MCF 10A (cell line): Measurements from ENCODE around the gene TMEM187. TPM values are rescaled to one million over a fixed set of nuclear protein-coding genes. Genes with fewer than 3 reads are reported as not detected.

Source experiments
- BruUV-seq: library from RNA; stranded (reverse); fragments of 400-500 nt; replicated peaks from 2 replicates; lab custom pipeline; 2021; lab: Mats Ljungman, UMichigan
- CTCF ChIA-PET: fragments of 300-600 bp; sonication (Branson Sonifier 250); formaldehyde crosslinking; extraction: SDS; loops from one replicate; lab custom pipeline; 2021; ENCODE audit warnings: antibody characterized with exemption, inconsistent platforms; lab: Yijun Ruan, JAX
- POLR2A ChIA-PET: fragments of 300-600, 350-650 bp; sonication (Branson Sonifier 250); formaldehyde crosslinking; extraction: SDS; loops from one replicate; lab custom pipeline; 2020; ENCODE audit warnings: antibody characterized with exemption, inconsistent platforms; lab: Yijun Ruan, JAX
- DNase-seq: peaks from one replicate; pipeline ENCODE4 v3.0.0-alpha.2; 2018; ENCODE audit not compliant: unreplicated experiment
- H3K27ac Mint-ChIP-seq: one replicate; pipeline ENCODE4 v1.8.0; 2022; ENCODE audit warnings: mild to moderate bottlenecking, low read depth, mixed read lengths; ENCODE audit not compliant: unreplicated experiment
- H3K27me3 Mint-ChIP-seq: one replicate; pipeline ENCODE4 v1.8.0; 2022; ENCODE audit warnings: mixed read lengths; ENCODE audit not compliant: insufficient read depth, unreplicated experiment
- H3K36me3 Mint-ChIP-seq: one replicate; pipeline ENCODE4 v1.8.0; 2022; ENCODE audit warnings: mild to moderate bottlenecking, moderate library complexity, mixed read lengths; ENCODE audit not compliant: insufficient read depth, unreplicated experiment
- H3K4me1 Mint-ChIP-seq: one replicate; pipeline ENCODE4 v1.8.0; 2022; ENCODE audit warnings: mixed read lengths; ENCODE audit not compliant: insufficient read depth, unreplicated experiment
- H3K4me3 Mint-ChIP-seq: one replicate; pipeline ENCODE4 v1.8.0; 2022; ENCODE audit warnings: mild to moderate bottlenecking, moderate library complexity, mixed read lengths; ENCODE audit not compliant: unreplicated experiment
- H3K9me3 Mint-ChIP-seq: one replicate; pipeline ENCODE4 v1.8.0; 2022; ENCODE audit warnings: mixed read lengths; ENCODE audit not compliant: unreplicated experiment
- intact Hi-C: fragments of 100-400 bp; cut with micrococcal nuclease; formaldehyde crosslinking; loops from 2 replicates; pipeline ENCODE4 v1.14.1; 2022
- total RNA-seq: library from RNA; stranded (reverse); gene quantifications from 2 replicates; pipeline ENCODE4 v1.2.3, GENCODE V29; 2022
- TF ChIP-seq, protein P1 (sequence below): fragments of 200-600 bp; IDR thresholded peaks from one replicate; pipeline ENCODE4 v1.8.0; 2022; ENCODE audit warnings: antibody characterized with exemption, mild to moderate bottlenecking; ENCODE audit not compliant: unreplicated experiment

Gene TMEM187
- total RNA-seq, 1 experiment from 2014 or later: 9.3 TPM

DNA sequence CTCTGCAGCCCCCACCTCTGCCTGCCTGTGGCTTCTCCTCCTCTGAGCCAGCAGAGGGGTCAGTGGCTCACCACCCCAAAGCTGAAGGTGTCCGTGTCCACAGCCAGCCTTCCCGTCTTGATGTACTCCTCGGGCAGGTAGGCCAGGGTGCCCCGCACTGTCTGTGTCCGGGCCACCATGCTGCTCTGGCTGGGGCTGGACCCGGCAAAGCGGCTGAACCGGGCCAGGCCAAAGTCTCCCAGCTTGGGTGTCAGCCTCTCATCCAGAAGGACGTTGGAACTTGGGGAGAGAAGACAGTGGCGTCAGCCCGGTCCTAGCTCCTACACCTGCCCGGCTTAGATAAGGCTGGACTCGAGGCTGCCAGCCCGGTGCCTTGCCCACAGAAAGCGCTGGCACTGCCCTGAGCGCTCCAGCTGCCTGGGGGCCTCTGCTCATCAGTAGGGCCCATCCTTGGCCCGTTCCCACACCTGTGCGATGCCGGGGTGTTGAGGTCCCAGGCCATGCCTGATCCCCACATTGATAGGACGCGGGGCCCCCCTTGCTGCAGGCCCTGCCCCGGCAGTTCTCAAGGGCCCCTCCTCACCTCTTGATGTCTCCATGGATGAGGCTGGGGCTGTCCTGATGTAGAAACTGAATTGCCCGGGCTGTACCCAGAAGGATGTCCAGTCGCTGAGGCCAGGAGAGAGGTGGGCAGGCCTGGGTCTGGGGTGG lies 44.0 kb downstream of the TMEM187 start:
- ChIA-PET CTCF (interaction anchor here (0.6 kb wide), 1 partner anchor 293 kb away, joined by 3 read pairs; no protein-coding TSS in a partner anchor), POLR2A (interaction anchor here (0.9 kb wide), 1 partner anchor 31 kb away, joined by 3 read pairs; no protein-coding TSS in a partner anchor)
- intact Hi-C loops: no loop called here
- no peaks in the 10 kb centered on the region for H3K9me3 Mint-ChIP-seq
- TF ChIP-seq, protein P1, sequence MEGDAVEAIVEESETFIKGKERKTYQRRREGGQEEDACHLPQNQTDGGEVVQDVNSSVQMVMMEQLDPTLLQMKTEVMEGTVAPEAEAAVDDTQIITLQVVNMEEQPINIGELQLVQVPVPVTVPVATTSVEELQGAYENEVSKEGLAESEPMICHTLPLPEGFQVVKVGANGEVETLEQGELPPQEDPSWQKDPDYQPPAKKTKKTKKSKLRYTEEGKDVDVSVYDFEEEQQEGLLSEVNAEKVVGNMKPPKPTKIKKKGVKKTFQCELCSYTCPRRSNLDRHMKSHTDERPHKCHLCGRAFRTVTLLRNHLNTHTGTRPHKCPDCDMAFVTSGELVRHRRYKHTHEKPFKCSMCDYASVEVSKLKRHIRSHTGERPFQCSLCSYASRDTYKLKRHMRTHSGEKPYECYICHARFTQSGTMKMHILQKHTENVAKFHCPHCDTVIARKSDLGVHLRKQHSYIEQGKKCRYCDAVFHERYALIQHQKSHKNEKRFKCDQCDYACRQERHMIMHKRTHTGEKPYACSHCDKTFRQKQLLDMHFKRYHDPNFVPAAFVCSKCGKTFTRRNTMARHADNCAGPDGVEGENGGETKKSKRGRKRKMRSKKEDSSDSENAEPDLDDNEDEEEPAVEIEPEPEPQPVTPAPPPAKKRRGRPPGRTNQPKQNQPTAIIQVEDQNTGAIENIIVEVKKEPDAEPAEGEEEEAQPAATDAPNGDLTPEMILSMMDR: no peak
- no peak for DNase-seq
- peaks cover 11% of the 10 kb centered on the region for H3K27me3 Mint-ChIP-seq
- no peaks in the 10 kb centered on the region for H3K4me1 Mint-ChIP-seq
- no peak overlapping the region for H3K27ac Mint-ChIP-seq
- BruUV-seq: no TSS peak
- H3K4me3 Mint-ChIP-seq: no peak overlapping the region
- peaks cover 29% of the 10 kb centered on the region for H3K36me3 Mint-ChIP-seq

- H3K9me3 Mint-ChIP-seq: no peaks in the 10 kb centered on the region
- ChIA-PET CTCF (interaction anchor here (0.6 to 0.8 kb wide), 6 partner anchors 18 to 920 kb away, joined by 3 read pairs; no protein-coding TSS in a partner anchor), POLR2A (interaction anchor here (0.8 to 2.3 kb wide), 4 partner anchors 8 to 56 kb away, joined by 3 to 16 read pairs (median 9); partner anchors contain the start of gene HCFC1)
- peak overlapping the region; percentile 95 for H3K27ac Mint-ChIP-seq
- H3K27me3 Mint-ChIP-seq: peaks cover 11% of the 10 kb centered on the region
- H3K4me1 Mint-ChIP-seq: no peaks in the 10 kb centered on the region
- intact Hi-C loops: no loop called here
- H3K36me3 Mint-ChIP-seq: peaks cover 24% of the 10 kb centered on the region
- BruUV-seq: no TSS peak
- peak overlapping the region; percentile 84 for H3K4me3 Mint-ChIP-seq
- TF ChIP-seq, protein P1: no peak
- no peak for DNase-seq
Measured at GRCh38 chrX:154017766-154018517, 45.4 kb downstream of the TMEM187 start.

- no peaks in the 10 kb centered on the region for H3K4me1 Mint-ChIP-seq
- ChIA-PET CTCF (interaction anchor here (0.6 to 0.8 kb wide), 5 partner anchors 46 to 436 kb away, joined by 3 read pairs; no protein-coding TSS in a partner anchor), POLR2A (interaction anchor here (0.6 to 2.3 kb wide), 6 partner anchors 9 to 55 kb away, joined by 3 to 16 read pairs (median 5); partner anchors contain the start of genes HCFC1 and TMEM187)
- BruUV-seq: TSS peak; percentile 43
- intact Hi-C loops: no loop called here
- no peak for DNase-seq
- peaks cover 19% of the 10 kb centered on the region for H3K36me3 Mint-ChIP-seq
- H3K4me3 Mint-ChIP-seq: peak overlapping the region; percentile 84
- TF ChIP-seq, protein P1: no peak
- H3K27me3 Mint-ChIP-seq: peaks cover 11% of the 10 kb centered on the region
- no peaks in the 10 kb centered on the region for H3K9me3 Mint-ChIP-seq
- peak overlapping the region; percentile 95 for H3K27ac Mint-ChIP-seq
Measured at GRCh38 chrX:154018518-154019060, 46.0 kb downstream of the TMEM187 start.
